HG02938 (cell line): ENCODE results near the gene HAAO.

Experiments
- ATAC-seq: cut with Tn5 transposase; IDR thresholded peaks from one replicate; pipeline ENCODE4 v1.9.1; 2021; ENCODE audit warnings: mild to moderate bottlenecking, moderate library complexity; ENCODE audit not compliant: unreplicated experiment

Gene HAAO

GRCh38 chr2:42794271-42795046 is 2.1 kb upstream of the HAAO start:
- ATAC-seq, result no peak

- no peak for ATAC-seq
Measured at GRCh38 chr2:42793334-42794270, 1.2 kb upstream of the HAAO start.

DNA sequence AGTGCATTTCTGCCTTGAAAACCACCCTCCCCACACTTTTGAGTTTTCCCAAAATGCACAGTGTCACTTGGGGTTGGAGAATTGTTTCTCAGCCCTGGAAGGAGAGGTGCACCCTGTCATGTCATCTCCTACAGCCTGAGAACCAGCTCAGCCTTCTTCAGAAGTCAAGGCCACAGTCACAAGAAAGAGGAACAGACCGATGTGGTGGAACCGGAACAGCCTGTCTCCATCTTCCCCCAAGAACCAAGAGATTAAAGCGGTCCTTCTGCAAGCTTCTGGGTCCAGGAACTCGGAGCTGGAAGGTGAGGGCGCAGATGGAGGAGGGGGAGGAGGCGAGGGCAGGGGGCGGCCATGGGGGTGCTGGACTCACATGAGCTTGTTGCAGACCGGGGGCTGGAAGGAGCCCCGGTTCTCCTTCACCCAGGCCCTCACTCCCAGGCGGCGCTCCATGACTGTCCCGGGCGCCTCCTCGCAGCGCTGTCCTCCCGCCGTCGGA is 248 bp downstream of the HAAO start:
- no peak for ATAC-seq

GRCh38 chr2:42791606-42792005 is 777 bp downstream of the HAAO start:
- no peak for ATAC-seq

DNA sequence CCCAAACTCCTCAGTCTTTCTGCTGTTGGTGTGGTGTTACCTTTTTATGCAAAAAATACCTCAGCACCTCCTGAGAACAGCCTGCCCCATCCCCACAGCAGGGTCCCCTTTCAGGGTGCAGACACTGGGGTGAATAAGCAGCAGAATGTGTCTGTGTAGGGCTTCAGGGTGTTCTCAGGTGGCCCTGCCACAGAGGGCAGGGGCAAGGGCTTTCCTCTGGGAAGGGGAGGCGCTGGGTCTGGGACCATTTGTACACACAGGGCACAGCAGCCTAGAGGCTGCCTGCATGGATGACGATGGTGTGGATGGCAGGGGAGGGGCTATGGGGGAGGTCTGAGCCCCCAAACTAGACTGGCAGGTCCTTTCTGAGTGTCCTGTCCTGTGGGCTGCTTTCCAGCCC is 2.6 kb downstream of the HAAO start:
- no peak for ATAC-seq

- no peak for ATAC-seq
Measured at GRCh38 chr2:42788882-42789281, 3.5 kb downstream of the HAAO start.

- no peak for ATAC-seq
Measured at GRCh38 chr2:42788478-42788793, 3.9 kb downstream of the HAAO start.

DNA sequence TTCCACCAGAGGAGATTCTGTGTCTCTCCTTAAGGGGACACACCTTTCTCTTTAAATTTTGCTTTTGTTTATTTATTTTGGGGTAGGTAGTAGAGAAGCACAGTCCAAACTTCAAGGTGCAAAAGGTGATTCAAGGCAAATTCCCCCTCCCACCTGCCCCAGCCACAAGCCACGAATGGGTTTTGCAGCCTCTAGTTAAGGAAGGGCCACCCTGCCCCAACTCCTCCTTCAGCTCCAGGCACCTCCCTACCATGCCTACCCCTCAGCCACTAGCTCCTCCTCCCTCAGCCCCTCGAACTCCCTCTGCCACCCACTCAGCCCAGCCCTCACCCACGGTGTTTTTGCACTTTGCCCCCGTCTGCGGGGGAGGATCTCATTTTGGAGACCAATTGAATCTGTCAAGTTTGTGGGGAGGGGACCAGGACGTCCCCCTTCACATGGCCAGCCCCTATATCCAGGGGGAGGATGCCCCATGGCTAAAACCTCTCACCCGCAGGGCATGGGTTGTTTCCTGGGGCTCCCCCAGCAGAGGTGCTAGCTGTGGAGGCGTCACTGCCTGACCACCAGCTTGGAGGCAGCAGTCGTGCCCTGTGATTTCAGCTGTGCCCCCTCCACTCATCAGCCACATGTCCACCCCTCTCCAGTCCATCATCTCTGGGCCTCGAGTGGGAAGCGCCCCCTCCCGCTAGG is 4.5 kb downstream of the HAAO start:
- ATAC-seq, result no peak

- ATAC-seq, result no peak
Measured at GRCh38 chr2:42787424-42787787, 5.0 kb downstream of the HAAO start.

DNA sequence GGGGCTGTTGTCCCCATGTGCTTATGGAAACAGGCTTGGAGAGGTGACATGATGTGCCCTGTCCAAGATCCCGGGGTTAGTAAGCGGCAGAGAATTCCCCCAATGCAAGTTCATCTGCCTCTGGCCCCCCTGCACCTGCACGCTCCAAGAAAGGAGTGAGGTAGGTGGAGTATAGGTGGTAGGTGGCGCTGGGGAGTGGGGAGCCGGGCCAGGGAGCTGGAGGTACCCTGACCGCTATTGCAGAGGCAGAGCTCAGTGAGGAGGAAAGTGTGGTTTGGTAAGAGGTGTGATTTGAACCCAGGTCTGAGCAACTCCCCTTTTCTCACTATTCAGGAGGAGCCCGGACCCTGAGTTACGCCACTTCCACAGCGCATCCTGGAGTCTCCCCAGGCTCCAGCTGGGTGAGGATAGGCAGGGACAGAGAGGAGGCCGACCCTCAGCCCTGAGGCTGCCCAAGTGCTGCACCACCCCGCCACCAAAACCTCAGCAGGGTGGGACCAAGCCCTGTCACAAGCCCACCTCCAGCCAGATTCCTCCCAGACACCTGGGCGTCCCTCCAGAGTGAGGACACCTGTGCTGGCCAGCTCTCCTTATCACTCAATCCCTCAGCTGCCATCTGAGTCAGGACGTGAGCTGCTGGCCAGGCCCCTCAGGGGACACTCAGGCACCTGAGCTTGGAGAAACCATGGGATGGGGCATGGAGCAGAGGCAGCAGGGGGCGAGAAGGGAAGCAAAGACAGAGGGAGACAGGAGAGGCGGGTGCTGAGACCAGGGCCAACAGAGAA is 5.6 kb downstream of the HAAO start:
- no peak for ATAC-seq

DNA sequence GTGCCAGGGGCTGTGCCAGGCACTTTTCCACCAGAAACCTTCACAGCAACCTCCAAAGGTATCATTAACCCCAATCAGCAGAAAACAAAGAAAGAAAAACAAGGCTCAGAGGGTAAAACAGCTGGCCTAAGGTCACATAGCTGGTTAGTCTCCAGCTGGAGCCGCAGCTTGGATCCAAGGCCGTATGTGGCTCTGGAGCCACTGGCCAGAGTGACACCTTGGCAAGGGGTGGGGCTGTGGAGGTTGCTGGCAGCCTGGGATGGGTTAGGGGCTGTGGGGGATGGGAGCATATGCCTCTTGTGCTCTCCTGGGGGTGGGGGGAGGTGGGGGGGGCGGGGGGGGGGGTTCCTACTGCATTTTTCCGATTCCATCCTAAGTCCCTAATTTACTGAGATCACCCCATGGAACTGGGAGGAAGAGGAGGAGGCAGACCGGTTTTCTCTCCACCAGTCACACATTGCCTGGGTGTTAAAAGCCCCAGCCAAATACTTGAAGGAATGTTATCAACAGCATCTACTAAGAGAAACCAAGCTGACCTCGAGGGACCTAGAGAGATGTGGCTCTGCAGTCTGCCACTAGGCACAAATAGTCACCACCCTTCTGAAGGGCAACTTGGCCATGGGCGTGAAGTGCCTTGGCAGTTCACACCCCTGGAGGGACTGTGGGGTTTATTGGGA is 8.0 kb downstream of the HAAO start:
- no peak for ATAC-seq

GRCh38 chr2:42783511-42783910 is 8.9 kb downstream of the HAAO start:
- ATAC-seq, result no peak

DNA sequence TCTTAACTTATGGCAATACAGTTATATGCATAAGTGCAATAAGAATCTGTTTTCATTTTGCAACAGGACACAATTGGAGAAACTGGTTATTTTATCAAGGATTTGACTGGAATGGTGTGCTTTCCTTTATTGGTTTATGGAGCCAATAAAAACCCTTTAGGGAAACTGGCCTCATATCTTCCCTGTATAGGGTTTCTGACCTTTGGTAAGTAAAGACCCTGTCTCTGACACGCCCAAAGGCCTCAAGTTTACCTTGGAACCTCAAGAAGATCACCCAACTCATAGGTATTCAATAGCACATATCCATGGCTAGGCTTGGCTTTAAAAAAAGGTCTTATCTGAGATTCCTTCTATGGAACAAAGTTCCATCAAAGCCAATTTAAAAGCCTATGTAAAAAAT is 11.2 kb downstream of the HAAO start:
- no peak for ATAC-seq

GRCh38 chr2:42777883-42778805 is 14.2 kb downstream of the HAAO start:
- ATAC-seq, result no peak

- ATAC-seq, result no peak
Measured at GRCh38 chr2:42775810-42776209, 16.6 kb downstream of the HAAO start.

- no peak for ATAC-seq
Measured at GRCh38 chr2:42775186-42775585, 17.2 kb downstream of the HAAO start.

GRCh38 chr2:42771546-42772153 is 20.7 kb downstream of the HAAO start:
- ATAC-seq, result no peak

DNA sequence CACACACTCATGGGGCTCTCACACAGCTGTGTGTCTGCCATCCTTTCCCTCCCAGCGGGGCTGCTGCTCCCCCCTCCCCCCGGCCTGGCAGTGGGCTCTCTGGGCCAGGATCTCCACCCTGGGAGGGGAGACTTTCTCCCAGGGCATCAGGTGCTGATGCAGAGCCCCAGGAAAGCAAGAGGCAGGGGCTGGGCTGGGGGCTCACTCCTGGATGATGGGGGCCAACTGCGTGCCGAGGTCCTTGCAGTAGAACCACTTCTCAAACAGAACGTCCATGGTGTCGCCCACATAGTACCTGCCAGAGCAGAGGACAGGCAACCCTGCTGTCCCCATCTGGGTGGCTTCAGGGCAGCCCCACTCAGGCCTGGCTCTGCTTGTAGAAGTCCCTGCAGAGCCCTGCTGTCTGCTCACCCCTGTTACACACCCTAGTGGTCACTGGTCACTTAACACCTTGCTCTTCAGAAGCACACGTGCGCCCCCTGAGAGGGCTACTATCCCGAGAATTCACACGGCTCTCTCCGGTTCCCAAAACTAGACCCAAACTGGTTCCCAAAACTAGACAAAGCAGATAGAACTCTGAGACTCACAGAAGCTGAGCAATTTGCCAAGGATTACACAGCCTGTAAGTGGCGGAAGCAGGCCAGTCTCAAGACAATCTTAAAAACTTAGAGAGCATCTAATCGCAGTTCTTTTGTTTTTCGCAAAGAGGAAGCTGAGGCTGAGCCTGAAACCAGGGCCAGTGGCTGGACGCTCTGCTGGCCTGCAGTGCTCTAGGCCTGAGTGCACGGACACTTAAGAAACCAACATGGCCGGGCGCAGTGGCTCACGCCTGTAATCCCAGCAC is 21.9 kb downstream of the HAAO start:
- peak; percentile 67 for ATAC-seq
